ENCODE results near the gene PDIA2.

The PDIA2 gene

DNA sequence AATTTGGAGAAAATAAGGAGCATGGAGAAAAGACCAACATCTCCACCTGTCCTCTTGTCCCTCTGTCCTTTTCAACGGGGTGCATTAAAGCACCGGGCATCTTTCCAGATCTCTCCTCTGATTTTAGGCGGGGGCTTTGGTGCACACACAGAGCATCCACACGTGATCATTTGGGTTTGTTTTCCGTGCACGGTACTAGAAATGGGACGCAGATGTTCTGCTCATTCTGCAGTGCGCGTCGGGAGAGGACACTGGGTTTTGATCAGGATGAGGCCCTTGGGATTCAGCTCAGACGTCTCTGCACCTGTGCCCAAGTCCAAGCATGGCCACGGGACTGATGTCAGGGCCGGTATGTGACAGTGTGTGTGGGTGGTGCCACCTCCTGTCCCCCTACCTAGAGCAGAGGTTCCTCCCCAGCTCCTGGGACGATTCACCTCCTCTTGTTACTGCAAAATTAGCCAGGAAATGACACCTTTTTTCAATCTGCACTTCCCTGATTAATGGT is 31.9 kb downstream of the PDIA2 start:
- H3K4me1 ChIP-seq (ENCODE audit: insufficient read depth, poor library complexity, severe bottlenecking) = no peaks in the 10 kb centered on the region
- H3K9me3 ChIP-seq (ENCODE audit: severe bottlenecking) = no peaks in the 10 kb centered on the region
- ATAC-seq (ENCODE audit: low read depth) (no peak), DNase-seq (ENCODE audit: low spot score) (no peak)
- H3K4me3 ChIP-seq (ENCODE audit: severe bottlenecking) = no peak overlapping the region
- no peaks in the 10 kb centered on the region for H3K27me3 ChIP-seq (ENCODE audit: insufficient read depth, poor library complexity, severe bottlenecking)
- no peak for TF ChIP-seq CTCF (IDR thresholded peaks at IDR 0.05; ENCODE audit: poor library complexity, severe bottlenecking)
- no peak overlapping the region for H3K27ac ChIP-seq (ENCODE audit: poor library complexity, severe bottlenecking)
- H3K36me3 ChIP-seq (ENCODE audit: low read depth) = peaks cover 32% of the 10 kb centered on the region

- no peaks in the 10 kb centered on the region for H3K27me3 ChIP-seq (ENCODE audit: insufficient read depth, poor library complexity, severe bottlenecking)
- no peaks in the 10 kb centered on the region for H3K9me3 ChIP-seq (ENCODE audit: severe bottlenecking)
- DNase-seq (ENCODE audit: low spot score) (no peak), ATAC-seq (ENCODE audit: low read depth) (no peak)
- no peak overlapping the region for H3K27ac ChIP-seq (ENCODE audit: poor library complexity, severe bottlenecking)
- H3K36me3 ChIP-seq (ENCODE audit: low read depth) = peaks cover 31% of the 10 kb centered on the region
- H3K4me3 ChIP-seq (ENCODE audit: severe bottlenecking) = no peak overlapping the region
- no peaks in the 10 kb centered on the region for H3K4me1 ChIP-seq (ENCODE audit: insufficient read depth, poor library complexity, severe bottlenecking)
- TF ChIP-seq CTCF (IDR thresholded peaks at IDR 0.05; ENCODE audit: poor library complexity, severe bottlenecking) = no peak
These were observed 33.9 kb downstream of the PDIA2 start for GRCh38 chr16:316741-317464.

GRCh38 chr16:317583-317982 is 34.6 kb downstream of the PDIA2 start:
- Histone ChIP-seq H3K36me3 (ENCODE audit: low read depth) (peaks cover 27% of the 10 kb centered on the region), H3K27me3 (ENCODE audit: insufficient read depth, poor library complexity, severe bottlenecking) (no peaks in the 10 kb centered on the region), H3K27ac (ENCODE audit: poor library complexity, severe bottlenecking) (no peak overlapping the region), H3K4me1 (ENCODE audit: insufficient read depth, poor library complexity, severe bottlenecking) (no peaks in the 10 kb centered on the region), H3K9me3 (ENCODE audit: severe bottlenecking) (no peaks in the 10 kb centered on the region), H3K4me3 (ENCODE audit: severe bottlenecking) (no peak overlapping the region)
- DNase-seq (ENCODE audit: low spot score) = no peak
- no peak for ATAC-seq (ENCODE audit: low read depth)
- TF ChIP-seq CTCF (IDR thresholded peaks at IDR 0.05; ENCODE audit: poor library complexity, severe bottlenecking) = no peak

DNA sequence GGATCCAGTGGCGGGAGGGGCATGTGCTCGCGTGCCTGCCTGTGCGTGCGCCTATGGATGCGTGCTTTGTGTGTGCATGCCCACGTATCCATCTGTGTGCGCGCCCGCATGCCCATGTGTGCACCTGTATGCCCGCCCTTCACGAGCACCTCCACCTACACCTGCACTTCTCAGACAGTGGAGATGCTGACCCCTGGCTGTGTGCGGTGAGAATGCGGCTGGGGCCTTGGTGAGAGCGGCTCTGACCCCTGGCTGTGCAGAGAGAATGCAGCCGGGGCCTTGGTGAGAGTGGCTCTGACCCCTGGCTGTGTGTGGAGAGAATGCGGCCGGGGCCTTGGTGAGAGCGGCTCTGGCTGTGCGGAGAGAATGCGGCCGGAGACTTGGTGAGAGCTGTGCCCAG is 35.7 kb downstream of the PDIA2 start:
- Histone ChIP-seq H3K9me3 (ENCODE audit: severe bottlenecking) (no peaks in the 10 kb centered on the region), H3K4me3 (ENCODE audit: severe bottlenecking) (no peak overlapping the region), H3K4me1 (ENCODE audit: insufficient read depth, poor library complexity, severe bottlenecking) (no peaks in the 10 kb centered on the region), H3K36me3 (ENCODE audit: low read depth) (peaks cover 20% of the 10 kb centered on the region), H3K27ac (ENCODE audit: poor library complexity, severe bottlenecking) (no peak overlapping the region), H3K27me3 (ENCODE audit: insufficient read depth, poor library complexity, severe bottlenecking) (no peaks in the 10 kb centered on the region)
- TF ChIP-seq CTCF (IDR thresholded peaks at IDR 0.05; ENCODE audit: poor library complexity, severe bottlenecking) = no peak
- ATAC-seq (ENCODE audit: low read depth) (no peak), DNase-seq (ENCODE audit: low spot score) (no peak)

DNA sequence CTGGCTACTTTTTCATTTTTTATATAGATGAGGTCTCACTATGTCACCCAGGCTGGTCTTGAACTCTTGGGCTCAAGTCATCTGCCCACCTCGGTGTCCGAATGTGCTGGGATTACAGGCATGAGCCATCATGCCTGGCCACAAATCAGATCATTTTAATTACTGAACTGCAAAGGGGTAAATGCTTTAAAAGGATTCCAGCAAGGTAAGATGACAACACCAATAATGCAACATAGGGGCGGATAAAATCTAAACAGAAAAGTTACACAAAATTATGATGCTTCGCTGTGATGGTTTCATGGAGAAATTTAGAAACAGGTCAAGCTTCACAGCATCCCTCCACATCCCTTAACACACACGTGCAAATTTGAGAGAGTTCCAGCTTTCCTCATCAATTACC is 37.2 kb downstream of the PDIA2 start:
- Histone ChIP-seq H3K36me3 (ENCODE audit: low read depth) (peaks cover 12% of the 10 kb centered on the region), H3K4me3 (ENCODE audit: severe bottlenecking) (no peak overlapping the region), H3K9me3 (ENCODE audit: severe bottlenecking) (no peaks in the 10 kb centered on the region), H3K4me1 (ENCODE audit: insufficient read depth, poor library complexity, severe bottlenecking) (no peaks in the 10 kb centered on the region), H3K27me3 (ENCODE audit: insufficient read depth, poor library complexity, severe bottlenecking) (no peaks in the 10 kb centered on the region), H3K27ac (ENCODE audit: poor library complexity, severe bottlenecking) (no peak overlapping the region)
- ATAC-seq (ENCODE audit: low read depth) = no peak
- TF ChIP-seq CTCF (IDR thresholded peaks at IDR 0.05; ENCODE audit: poor library complexity, severe bottlenecking) = no peak
- no peak for DNase-seq (ENCODE audit: low spot score)
